Spleen (tissue), 11 donors: ENCODE measurements around the gene ELOVL1. TPM values are rescaled to one million over a fixed set of nuclear protein-coding genes. Genes with fewer than 3 reads are reported as not detected.

Source experiments
- DNase-seq: peaks from one replicate; pipeline ENCODE4 v3.0.0-alpha.2; 2020
- H3K27ac ChIP-seq, 8 donors: fragments of 200-600 bp; sonication (generic) in 7 of 8; 1 replicate in 4 of 8; 2 replicates in 4 of 8; pipeline versions ENCODE4 v1.5.0 to v1.8.0; 2016 to 2021; ENCODE audit warnings: inconsistent platforms in 4 of 8, mild to moderate bottlenecking in 4 of 8, moderate library complexity in 1 of 8
- H3K27me3 ChIP-seq, 7 donors: fragments of 200-600 bp; sonication (generic) in 6 of 7; replicated peaks in 1 of 7; 1 replicate in 4 of 7; 2 replicates in 3 of 7; pipeline versions ENCODE4 v1.5.0 to v1.8.0; 2016 to 2021; ENCODE audit warnings: inconsistent platforms in 3 of 7, mild to moderate bottlenecking in 1 of 7
- H3K36me3 ChIP-seq, 6 donors: fragments of 200-600 bp; sonication (generic) in 5 of 6; 1 replicate in 4 of 6; 2 replicates in 2 of 6; pipeline versions ENCODE4 v1.5.0 to v1.8.0; 2016 to 2021; ENCODE audit warnings: inconsistent platforms in 2 of 6
- H3K4me1 ChIP-seq, 6 donors: fragments of 200-600 bp; sonication (generic) in 5 of 6; 1 replicate in 3 of 6; 2 replicates in 3 of 6; pipeline versions ENCODE4 v1.5.0 to v1.8.0; 2016 to 2021; ENCODE audit warnings: inconsistent platforms in 3 of 6
- H3K4me3 ChIP-seq, 8 donors: fragments of 200-600 bp; sonication (generic) in 7 of 8; 1 replicate in 4 of 8; 2 replicates in 4 of 8; pipeline versions ENCODE4 v1.5.0 to v1.8.0; 2016 to 2021; ENCODE audit warnings: inconsistent platforms in 4 of 8, mild to moderate bottlenecking in 4 of 8, moderate library complexity in 2 of 8
- H3K9me3 ChIP-seq, 8 donors: fragments of 200-600 bp; sonication (generic) in 7 of 8; 1 replicate in 4 of 8; 2 replicates in 4 of 8; pipeline versions ENCODE4 v1.5.0 to v1.8.0; 2016 to 2021; ENCODE audit warnings: inconsistent platforms in 4 of 8
- CTCF ChIP-seq, 11 experiments: fragments of 200-600 bp in 7 of 11; fragments of 450-650 bp in 4 of 11; sonication (generic) in 4 of 11; IDR thresholded peaks in 8 of 11; conservative IDR thresholded peaks in 3 of 11; 1 replicate in 7 of 11; 2 replicates in 4 of 11; pipeline versions ENCODE4 v1.4.0 to v1.8.0; 2016 to 2021; ENCODE audit warnings: antibody characterized with exemption in 11 of 11, inconsistent platforms in 4 of 11, mild to moderate bottlenecking in 1 of 11
- POLR2A ChIP-seq, 3 donors: fragments of 450-650 bp; IDR thresholded peaks; one replicate each; pipeline ENCODE4 v1.5.1; 2017; ENCODE audit warnings: antibody characterized with exemption in 3 of 3, mild to moderate bottlenecking in 1 of 3
- POLR2AphosphoS5 ChIP-seq, 3 donors: sonication (generic); formaldehyde crosslinking; IDR thresholded peaks; one replicate each; pipeline ENCODE4 v1.5.1; 2017; ENCODE audit warnings: antibody characterized with exemption in 3 of 3
- WGBS, 5 donors: extraction: QIAGEN DNeasy Blood & Tissue Kit in 3 of 5; methylation state at CpG; one replicate each; pipeline versions ENCODE4 v1.1.5 to v1.1.7; 2013 to 2018; 5-methylcytosine and 5-hydroxymethylcytosine counted together
- intact Hi-C: fragments of 100-400 bp; cut with DNase I; formaldehyde crosslinking; loops from one replicate; pipeline ENCODE4 v1.15.0; 2023; ENCODE audit warnings: low total_unique reads
- polyA plus RNA-seq, 3 donors: library from polyadenylated mRNA; stranded (reverse); fragments of 200-250 nt; gene quantifications; one replicate each; pipeline ENCODE4 v1.2.1, GENCODE V29; 2013
- total RNA-seq, 7 donors: library from RNA; depleted of rRNA in 3 of 7; stranded (reverse); fragments of >200 nt in 3 of 7; fragmentation: NEBNext Ultra II Directional in 4 of 7; extraction: Animal tissue kit (Norgen Biotek cat#: 25700) in 4 of 7; gene quantifications; one replicate each; pipeline versions ENCODE4 v1.1.0 to v1.2.1, GENCODE V29; 2016 to 2021
- donor health status: healthy with polysubstance abuse.
- donor health status: DM: no; HTN: no; CAD: no; lungs with moderate emphysema.
- donor health status: DM: no; HTN: no; CAD: no.
- donor health status: Bipolar disorder and iron deficiency.
- donor health status: healthy.
- donor health status: DM: no; HTN: no; CAD: no.
- donor health status: DM: yes; HTN: yes; CAD: no.

ELOVL1 gene
- total and polyA plus RNA-seq, 10 donors: 38.7 to 78.7 (median 53.3) TPM

- TF ChIP-seq POLR2A (IDR thresholded peaks at IDR 0.05) (no peak), CTCF (IDR thresholded peaks at IDR 0.05 in 8 of 11, conservative IDR thresholded peaks at IDR 0.05 in 3 of 11) (no peak), POLR2AphosphoS5 (IDR thresholded peaks at IDR 0.05) (no peak)
- intact Hi-C loops: no loop called here
- Histone ChIP-seq H3K27ac (no peak overlapping the region), H3K4me3 (no peak overlapping the region), H3K4me1 (peaks cover 12 to 26% (median 21%) of the 10 kb centered on the region in 6 donors), H3K9me3 (no peaks in the 10 kb centered on the region), H3K36me3 (peaks cover 0 to 5% (median 0%) of the 10 kb centered on the region in 6 donors), H3K27me3 (no peaks in the 10 kb centered on the region)
- DNase-seq: no peak
- 90 to 100% (median 94%) methylated on average over 2 of the region's 2 CpGs for WGBS, 5 donors
These were observed 12.9 kb downstream of the ELOVL1 start for GRCh38 chr1:43354936-43355335.

- Histone ChIP-seq H3K36me3 (peaks cover 0 to 4% (median 0%) of the 10 kb centered on the region in 6 donors), H3K27me3 (no peaks in the 10 kb centered on the region), H3K27ac (no peak overlapping the region), H3K9me3 (no peaks in the 10 kb centered on the region), H3K4me1 (peaks cover 11 to 25% (median 18%) of the 10 kb centered on the region in 6 donors), H3K4me3 (no peak overlapping the region)
- 84 to 95% (median 88%) methylated on average over 2 of the region's 2 CpGs for WGBS, 5 donors
- intact Hi-C loops: no loop called here
- DNase-seq: no peak
- TF ChIP-seq POLR2AphosphoS5 (IDR thresholded peaks at IDR 0.05) (no peak), CTCF (IDR thresholded peaks at IDR 0.05 in 8 of 11, conservative IDR thresholded peaks at IDR 0.05 in 3 of 11) (no peak), POLR2A (IDR thresholded peaks at IDR 0.05) (no peak)
These were observed 13.3 kb downstream of the ELOVL1 start for GRCh38 chr1:43354471-43354870.

GRCh38 chr1:43352881-43353280 is 14.9 kb downstream of the ELOVL1 start:
- Histone ChIP-seq H3K36me3 (peaks cover 0 to 4% (median 0%) of the 10 kb centered on the region in 6 donors), H3K27me3 (no peaks in the 10 kb centered on the region), H3K27ac (no peak overlapping the region), H3K9me3 (no peaks in the 10 kb centered on the region), H3K4me1 (peaks cover 2 to 12% (median 6%) of the 10 kb centered on the region in 6 donors), H3K4me3 (no peak overlapping the region)
- no peak for TF ChIP-seq POLR2AphosphoS5 (IDR thresholded peaks at IDR 0.05)
- no peak for TF ChIP-seq CTCF (IDR thresholded peaks at IDR 0.05 in 8 of 11, conservative IDR thresholded peaks at IDR 0.05 in 3 of 11)
- no peak for TF ChIP-seq POLR2A (IDR thresholded peaks at IDR 0.05)
- intact Hi-C loops: no loop called here
- WGBS, 5 donors: 65 to 69% (median 66%) methylated on average over 3 of the region's 3 CpGs
- no peak for DNase-seq

GRCh38 chr1:43352351-43352705 is 15.5 kb downstream of the ELOVL1 start:
- Histone ChIP-seq H3K27ac (no peak overlapping the region), H3K36me3 (peaks cover 0 to 4% (median 0%) of the 10 kb centered on the region in 6 donors), H3K9me3 (no peaks in the 10 kb centered on the region), H3K27me3 (no peaks in the 10 kb centered on the region), H3K4me1 (peaks cover 0 to 7% (median under 1%) of the 10 kb centered on the region in 6 donors), H3K4me3 (no peak overlapping the region)
- no peak for TF ChIP-seq POLR2AphosphoS5 (IDR thresholded peaks at IDR 0.05)
- no peak for TF ChIP-seq POLR2A (IDR thresholded peaks at IDR 0.05)
- no peak for TF ChIP-seq CTCF (IDR thresholded peaks at IDR 0.05 in 8 of 11, conservative IDR thresholded peaks at IDR 0.05 in 3 of 11)
- intact Hi-C loops: no loop called here
- DNase-seq: no peak
- 88 to 100% (median 92%) methylated on average over 2 of the region's 2 CpGs for WGBS, 5 donors
